ENCODE results near the gene RPH3AL. TPM values are rescaled to one million over a fixed set of nuclear protein-coding genes. Genes with fewer than 3 reads are reported as not detected.
"Not testable (repeated sequence)": the region's sequence is repeated elsewhere in the genome, so short reads cannot be mapped to it uniquely, and the experiment has no call there.

The RPH3AL gene
- total RNA-seq, 1 experiment from 2014 or later: 26.0 TPM

DNA sequence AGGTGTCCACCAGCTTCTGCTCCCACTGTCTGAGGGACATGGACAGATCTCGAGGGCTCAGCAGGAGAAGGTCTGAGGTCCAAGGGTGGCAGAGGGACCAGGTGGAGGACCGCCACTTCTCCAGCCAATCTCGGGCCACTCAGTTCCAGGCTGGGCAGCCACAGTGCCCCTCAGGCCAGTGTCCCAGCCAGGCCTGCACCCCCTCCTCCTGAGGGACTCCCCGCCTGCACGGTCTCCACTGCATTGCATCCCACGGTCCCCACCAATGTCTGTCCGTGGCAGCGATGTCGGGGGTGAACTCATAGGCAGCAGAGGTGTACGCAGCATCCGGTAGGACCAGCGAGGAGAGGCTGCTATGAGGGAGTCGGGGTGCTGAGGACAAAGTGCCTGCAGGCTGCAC, 107.0 kb downstream of the RPH3AL start:
- Histone ChIP-seq H3K27ac (no peak overlapping the region), H3K4me3 (no peak overlapping the region), H3F3A (ENCODE audit: insufficient read depth, low read depth) (peaks cover 8% of the 10 kb centered on the region; the same call in 1 of the 2 replicates), H4K20me1 (ENCODE audit: insufficient read depth) (no peaks in the 10 kb centered on the region), H3K36me3 (ENCODE audit: low read depth) (no peaks in the 10 kb centered on the region), H3K9me3 (ENCODE audit: insufficient read depth, low read depth) (no peaks in the 10 kb centered on the region), H3K27me3 (ENCODE audit: insufficient read depth, low read depth) (no peaks in the 10 kb centered on the region), H3K79me2 (ENCODE audit: low read depth) (no peaks in the 10 kb centered on the region), H2AFZ (no peak overlapping the region), H3K4me2 (no peak overlapping the region), H3K9me2 (ENCODE audit: insufficient read depth) (no peaks in the 10 kb centered on the region), H3K4me1 (replicated peaks; ENCODE audit: insufficient read depth) (no peaks in the 10 kb centered on the region)
- intact Hi-C loops (cut with micrococcal nuclease; ENCODE audit: unreplicated experiment): no loop called here
- ChIA-PET POLR2A (ENCODE audit: unreplicated experiment) (no interaction called here), CTCF (no interaction called here)
- no peak for TF ChIP-seq EZH2 (IDR thresholded peaks at IDR 0.05; ENCODE audit: low read depth)
- TF ChIP-seq CTCF (conservative IDR thresholded peaks at IDR 0.05): no peak
- no peak for DNase-seq
- no TSS peak for BruUV-seq (replicated peaks)

GRCh38 chr17:245020-245419, 107.6 kb downstream of the RPH3AL start:
- H3K9me2 ChIP-seq (ENCODE audit: insufficient read depth): no peaks in the 10 kb centered on the region
- no peak for DNase-seq
- intact Hi-C loops (cut with micrococcal nuclease; ENCODE audit: unreplicated experiment): no loop called here
- no peaks in the 10 kb centered on the region for H3K27me3 ChIP-seq (ENCODE audit: insufficient read depth, low read depth)
- TF ChIP-seq CTCF (conservative IDR thresholded peaks at IDR 0.05) (no peak), EZH2 (IDR thresholded peaks at IDR 0.05; ENCODE audit: low read depth) (no peak)
- H3K27ac ChIP-seq: no peak overlapping the region
- no peak overlapping the region for H3K4me3 ChIP-seq
- H3K79me2 ChIP-seq (ENCODE audit: low read depth): no peaks in the 10 kb centered on the region
- POLR2A ChIA-PET (ENCODE audit: unreplicated experiment): no interaction called here
- H3K9me3 ChIP-seq (ENCODE audit: insufficient read depth, low read depth): no peaks in the 10 kb centered on the region
- H3K36me3 ChIP-seq (ENCODE audit: low read depth): no peaks in the 10 kb centered on the region
- CTCF ChIA-PET: no interaction called here
- no peaks in the 10 kb centered on the region for H3K4me1 ChIP-seq (replicated peaks; ENCODE audit: insufficient read depth)
- H2AFZ ChIP-seq: no peak overlapping the region
- BruUV-seq (replicated peaks): no TSS peak
- H4K20me1 ChIP-seq (ENCODE audit: insufficient read depth): no peaks in the 10 kb centered on the region
- H3K4me2 ChIP-seq: no peak overlapping the region
- H3F3A ChIP-seq (ENCODE audit: insufficient read depth, low read depth): peaks cover 8% of the 10 kb centered on the region; the same call in 1 of the 2 replicates

- H2AFZ ChIP-seq; DNase-seq; H3F3A ChIP-seq (ENCODE audit: insufficient read depth, low read depth); intact Hi-C loops (cut with micrococcal nuclease; ENCODE audit: unreplicated experiment); H3K27ac ChIP-seq; POLR2A ChIA-PET (ENCODE audit: unreplicated experiment); H4K20me1 ChIP-seq (ENCODE audit: insufficient read depth); H3K4me3 ChIP-seq; H3K36me3 ChIP-seq (ENCODE audit: low read depth); H3K9me2 ChIP-seq (ENCODE audit: insufficient read depth); H3K9me3 ChIP-seq (ENCODE audit: insufficient read depth, low read depth); H3K4me2 ChIP-seq; H3K4me1 ChIP-seq (replicated peaks; ENCODE audit: insufficient read depth); BruUV-seq (replicated peaks); H3K27me3 ChIP-seq (ENCODE audit: insufficient read depth, low read depth); CTCF ChIA-PET; H3K79me2 ChIP-seq (ENCODE audit: low read depth): not testable (repeated sequence)
These were observed 108.7 kb downstream of the RPH3AL start for GRCh38 chr17:243924-244323.

- H3K4me2 ChIP-seq: no peak overlapping the region
- no peak overlapping the region for H2AFZ ChIP-seq
- TF ChIP-seq EZH2 (IDR thresholded peaks at IDR 0.05; ENCODE audit: low read depth): no peak
- TF ChIP-seq CTCF (conservative IDR thresholded peaks at IDR 0.05): no peak
- H3K9me3 ChIP-seq (ENCODE audit: insufficient read depth, low read depth): no peaks in the 10 kb centered on the region
- H3K27me3 ChIP-seq (ENCODE audit: insufficient read depth, low read depth): no peaks in the 10 kb centered on the region
- H3K9me2 ChIP-seq (ENCODE audit: insufficient read depth): no peaks in the 10 kb centered on the region
- H3K79me2 ChIP-seq (ENCODE audit: low read depth): no peaks in the 10 kb centered on the region
- CTCF ChIA-PET: no interaction called here
- intact Hi-C loops (cut with micrococcal nuclease; ENCODE audit: unreplicated experiment): no loop called here
- no peaks in the 10 kb centered on the region for H4K20me1 ChIP-seq (ENCODE audit: insufficient read depth)
- H3K4me3 ChIP-seq: no peak overlapping the region
- no TSS peak for BruUV-seq (replicated peaks)
- peaks cover 5% of the 10 kb centered on the region; the same call in 1 of the 2 replicates for H3F3A ChIP-seq (ENCODE audit: insufficient read depth, low read depth)
- H3K36me3 ChIP-seq (ENCODE audit: low read depth): no peaks in the 10 kb centered on the region
- no peak overlapping the region for H3K27ac ChIP-seq
- H3K4me1 ChIP-seq (replicated peaks; ENCODE audit: insufficient read depth): no peaks in the 10 kb centered on the region
- POLR2A ChIA-PET (ENCODE audit: unreplicated experiment): no interaction called here
- DNase-seq: no peak
These were observed 113.7 kb downstream of the RPH3AL start for GRCh38 chr17:238964-239259.
